ENCODE results near the gene MTMR12. TPM values are rescaled to one million over a fixed set of nuclear protein-coding genes. Genes with fewer than 3 reads are reported as not detected.

Gene MTMR12
- total RNA-seq, 1 donor from 2014 or later, result 23.6 TPM

GRCh38 chr5:32339878-32340277 lies 27.1 kb upstream of the MTMR12 start:
- DNase-seq (ENCODE audit: low spot score in 2 of 2, unreplicated experiment in 2 of 2), result no peak
- Mint-ChIP-seq H3K27ac (no peak overlapping the region), H3K4me3 (no peak overlapping the region), H3K4me1 (no peaks in the 10 kb centered on the region), H3K27me3 (ENCODE audit: low read depth) (no peaks in the 10 kb centered on the region), H3K36me3 (peaks cover 6% of the 10 kb centered on the region), H3K9me3 (peaks cover 44% of the 10 kb centered on the region)
- TF ChIP-seq, protein P1, sequence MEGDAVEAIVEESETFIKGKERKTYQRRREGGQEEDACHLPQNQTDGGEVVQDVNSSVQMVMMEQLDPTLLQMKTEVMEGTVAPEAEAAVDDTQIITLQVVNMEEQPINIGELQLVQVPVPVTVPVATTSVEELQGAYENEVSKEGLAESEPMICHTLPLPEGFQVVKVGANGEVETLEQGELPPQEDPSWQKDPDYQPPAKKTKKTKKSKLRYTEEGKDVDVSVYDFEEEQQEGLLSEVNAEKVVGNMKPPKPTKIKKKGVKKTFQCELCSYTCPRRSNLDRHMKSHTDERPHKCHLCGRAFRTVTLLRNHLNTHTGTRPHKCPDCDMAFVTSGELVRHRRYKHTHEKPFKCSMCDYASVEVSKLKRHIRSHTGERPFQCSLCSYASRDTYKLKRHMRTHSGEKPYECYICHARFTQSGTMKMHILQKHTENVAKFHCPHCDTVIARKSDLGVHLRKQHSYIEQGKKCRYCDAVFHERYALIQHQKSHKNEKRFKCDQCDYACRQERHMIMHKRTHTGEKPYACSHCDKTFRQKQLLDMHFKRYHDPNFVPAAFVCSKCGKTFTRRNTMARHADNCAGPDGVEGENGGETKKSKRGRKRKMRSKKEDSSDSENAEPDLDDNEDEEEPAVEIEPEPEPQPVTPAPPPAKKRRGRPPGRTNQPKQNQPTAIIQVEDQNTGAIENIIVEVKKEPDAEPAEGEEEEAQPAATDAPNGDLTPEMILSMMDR (IDR thresholded peaks at IDR 0.05; ENCODE audit: unreplicated experiment), result no peak

DNA sequence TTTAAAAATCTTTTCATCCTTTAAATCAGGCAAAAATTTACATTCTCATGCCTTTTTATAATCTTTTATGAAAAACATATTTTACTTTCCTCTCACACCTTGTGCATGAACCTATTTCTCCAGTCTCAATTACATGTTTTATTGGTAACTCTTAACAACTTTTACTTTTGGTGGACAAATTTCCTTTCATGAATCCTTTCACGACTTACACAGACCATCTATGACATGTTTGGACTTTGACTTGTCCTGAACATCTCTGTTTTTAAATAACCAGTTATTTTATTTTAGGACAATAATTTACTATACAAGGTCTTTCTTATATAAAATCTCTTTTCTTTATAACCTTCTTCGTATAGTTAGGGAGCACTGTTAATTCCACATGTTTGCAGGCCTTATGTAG lies 26.5 kb upstream of the MTMR12 start:
- H3K4me3 Mint-ChIP-seq, result no peak overlapping the region
- DNase-seq (ENCODE audit: low spot score in 2 of 2, unreplicated experiment in 2 of 2), result no peak
- peaks cover 6% of the 10 kb centered on the region for H3K36me3 Mint-ChIP-seq
- no peak overlapping the region for H3K27ac Mint-ChIP-seq
- TF ChIP-seq, protein P1 (IDR thresholded peaks at IDR 0.05; ENCODE audit: unreplicated experiment), result no peak
- H3K4me1 Mint-ChIP-seq, result no peaks in the 10 kb centered on the region
- H3K27me3 Mint-ChIP-seq (ENCODE audit: low read depth), result no peaks in the 10 kb centered on the region
- peaks cover 51% of the 10 kb centered on the region for H3K9me3 Mint-ChIP-seq

DNA sequence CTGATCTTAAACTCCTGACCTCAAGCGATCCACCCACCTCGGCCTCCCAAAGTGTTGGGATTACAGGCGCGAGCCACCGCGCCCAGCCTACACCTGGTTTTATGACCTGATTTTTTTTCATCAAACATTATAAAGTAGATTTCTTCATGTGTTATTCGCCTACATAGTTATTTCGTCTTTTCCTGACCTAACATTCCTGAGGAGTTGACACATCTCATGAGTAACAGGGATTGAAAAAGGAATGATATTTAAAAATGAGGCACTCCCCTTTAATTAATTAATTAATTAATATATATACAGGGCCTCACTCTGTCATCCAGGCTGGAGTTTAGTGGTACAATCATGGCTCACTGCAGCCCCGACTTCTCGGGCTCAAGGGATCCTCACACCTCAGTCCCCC lies 20.2 kb upstream of the MTMR12 start:
- Mint-ChIP-seq H3K36me3 (peaks cover under 1% of the 10 kb centered on the region), H3K4me1 (peaks cover 15% of the 10 kb centered on the region), H3K27me3 (ENCODE audit: low read depth) (no peaks in the 10 kb centered on the region), H3K9me3 (peaks cover 26% of the 10 kb centered on the region), H3K4me3 (no peak overlapping the region), H3K27ac (no peak overlapping the region)
- no peak for DNase-seq (ENCODE audit: low spot score in 2 of 2, unreplicated experiment in 2 of 2)
- TF ChIP-seq, protein P1 (IDR thresholded peaks at IDR 0.05; ENCODE audit: unreplicated experiment), result no peak

DNA sequence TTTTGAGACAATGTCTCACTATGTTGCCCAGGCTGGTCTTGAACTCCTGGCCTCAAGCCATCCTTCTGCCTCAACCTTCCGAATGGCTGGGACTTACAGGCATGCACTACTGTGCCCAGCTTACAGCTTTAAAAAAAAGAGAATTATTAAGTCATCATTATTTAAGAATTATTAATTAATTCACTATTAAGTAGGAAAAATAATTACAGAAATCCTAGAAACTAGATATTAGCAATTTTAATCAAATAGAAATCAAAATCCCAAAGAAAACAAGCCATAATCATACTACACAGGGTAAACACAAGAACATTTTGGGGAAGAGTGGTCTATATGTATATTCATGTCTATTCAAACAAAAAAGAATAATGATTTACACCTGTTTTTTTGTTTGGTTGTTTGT lies 19.6 kb upstream of the MTMR12 start:
- Mint-ChIP-seq H3K4me3 (no peak overlapping the region), H3K27me3 (ENCODE audit: low read depth) (no peaks in the 10 kb centered on the region), H3K27ac (no peak overlapping the region), H3K4me1 (peaks cover 15% of the 10 kb centered on the region), H3K9me3 (peaks cover 26% of the 10 kb centered on the region), H3K36me3 (no peaks in the 10 kb centered on the region)
- TF ChIP-seq, protein P1 (IDR thresholded peaks at IDR 0.05; ENCODE audit: unreplicated experiment), result no peak
- no peak for DNase-seq (ENCODE audit: low spot score in 2 of 2, unreplicated experiment in 2 of 2)

- no peak for DNase-seq (ENCODE audit: low spot score in 2 of 2, unreplicated experiment in 2 of 2)
- Mint-ChIP-seq H3K36me3 (no peaks in the 10 kb centered on the region), H3K4me1 (peaks cover 15% of the 10 kb centered on the region), H3K27me3 (ENCODE audit: low read depth) (no peaks in the 10 kb centered on the region), H3K9me3 (peaks cover 26% of the 10 kb centered on the region), H3K4me3 (no peak overlapping the region), H3K27ac (peak overlapping the region; percentile 65)
- TF ChIP-seq, protein P1 (IDR thresholded peaks at IDR 0.05; ENCODE audit: unreplicated experiment), result no peak
These were observed 19.2 kb upstream of the MTMR12 start for GRCh38 chr5:32331935-32332274.
